T follicular helper cell (primary cell): ENCODE measurements around the gene FHIT.

Experiments used
- DNase-seq: peaks from one replicate; pipeline ENCODE4 v3.0.0-alpha.2; 2020; ENCODE audit warnings: low read depth

FHIT gene

GRCh38 chr3:60277361-60277800 lies 973.9 kb downstream of the FHIT start:
- no peak for DNase-seq

DNA sequence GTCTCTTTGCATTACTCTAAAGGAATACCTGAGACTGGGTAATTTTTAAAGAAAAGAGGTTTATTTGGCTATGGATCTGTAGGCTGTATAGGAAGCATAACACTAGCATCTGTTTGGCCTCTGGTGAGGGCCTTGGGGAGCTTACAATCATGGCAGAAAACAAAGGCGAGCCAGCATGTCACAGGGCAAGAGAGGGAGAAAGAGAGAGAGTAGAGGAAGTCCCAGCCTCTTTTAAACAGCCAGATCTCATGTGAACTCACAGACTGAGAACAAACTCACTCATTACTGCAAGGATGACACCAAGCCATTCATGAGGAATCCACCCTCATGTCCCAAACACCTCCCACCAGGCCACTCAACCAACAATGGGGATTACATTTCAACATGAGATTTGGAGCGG lies 974.6 kb downstream of the FHIT start:
- no peak for DNase-seq

DNA sequence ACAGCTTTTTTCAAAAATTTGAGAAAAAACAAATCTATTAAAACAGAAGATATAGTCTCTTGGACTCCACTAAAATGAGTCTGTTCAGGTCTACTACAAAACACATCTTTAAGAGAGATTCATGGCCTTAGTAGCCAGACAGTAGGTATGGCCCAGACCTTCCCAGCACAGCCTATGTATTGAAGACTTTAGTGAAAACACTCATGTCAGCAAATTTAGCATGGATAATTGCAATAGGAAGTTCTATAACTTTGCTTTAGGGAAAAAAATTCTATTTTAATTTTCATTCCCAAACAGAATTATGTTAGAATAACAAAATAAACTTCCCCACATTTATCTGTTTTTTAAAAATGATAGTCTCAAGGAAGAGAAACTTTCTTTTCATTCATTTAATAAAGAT lies 976.6 kb downstream of the FHIT start:
- no peak for DNase-seq

GRCh38 chr3:60274098-60274497 lies 977.2 kb downstream of the FHIT start:
- DNase-seq, result no peak

DNA sequence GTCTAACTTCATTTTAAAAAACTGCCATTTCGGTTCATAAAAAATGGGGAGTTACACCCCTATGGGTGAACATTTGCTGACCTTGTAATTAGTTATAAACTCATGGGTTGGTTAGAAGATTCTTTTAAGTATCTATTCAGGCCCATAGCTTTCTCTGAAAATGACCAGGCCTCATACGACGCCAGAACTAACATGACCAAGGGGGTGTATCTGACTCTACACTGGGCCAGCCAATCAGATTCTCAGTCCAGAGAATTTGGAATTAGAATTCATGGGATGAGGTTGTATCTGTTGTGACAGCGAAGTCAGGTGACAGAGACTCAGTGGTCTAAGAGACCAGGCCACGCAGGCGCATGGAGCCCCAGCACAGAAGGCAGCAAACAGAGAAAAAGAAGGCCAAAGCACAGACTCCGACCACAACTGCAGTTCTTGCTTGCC lies 981.4 kb downstream of the FHIT start:
- no peak for DNase-seq

GRCh38 chr3:60269377-60269776 lies 981.9 kb downstream of the FHIT start:
- DNase-seq, result no peak

- no peak for DNase-seq
Measured at GRCh38 chr3:60268123-60268522, 983.1 kb downstream of the FHIT start.

- no peak for DNase-seq
Measured at GRCh38 chr3:60266444-60266843, 984.8 kb downstream of the FHIT start.

- no peak for DNase-seq
Measured at GRCh38 chr3:60263191-60263590, 988.1 kb downstream of the FHIT start.

DNA sequence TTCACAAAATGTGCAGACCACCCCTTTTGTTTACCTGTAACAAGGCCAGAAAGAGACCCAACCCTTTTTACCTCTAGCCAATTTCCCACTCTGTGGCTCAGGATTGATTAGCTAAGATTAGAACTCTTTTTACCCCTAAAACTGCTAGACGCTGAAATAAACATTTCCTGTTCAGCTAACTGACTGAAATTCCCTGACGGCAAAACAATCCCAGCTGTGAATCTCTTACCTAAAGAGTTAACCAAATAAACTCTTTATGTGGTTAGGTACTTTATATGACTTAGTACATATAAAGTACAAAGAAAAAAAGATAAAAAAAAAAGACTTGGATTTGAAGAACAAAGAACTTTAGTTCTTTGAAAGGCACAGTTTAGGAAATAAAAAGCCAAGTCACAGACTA lies 988.7 kb downstream of the FHIT start:
- DNase-seq, result no peak

GRCh38 chr3:60260546-60260945 lies 990.7 kb downstream of the FHIT start:
- no peak for DNase-seq

- DNase-seq, result no peak
Measured at GRCh38 chr3:60250810-60251209, 1000.4 kb downstream of the FHIT start.

DNA sequence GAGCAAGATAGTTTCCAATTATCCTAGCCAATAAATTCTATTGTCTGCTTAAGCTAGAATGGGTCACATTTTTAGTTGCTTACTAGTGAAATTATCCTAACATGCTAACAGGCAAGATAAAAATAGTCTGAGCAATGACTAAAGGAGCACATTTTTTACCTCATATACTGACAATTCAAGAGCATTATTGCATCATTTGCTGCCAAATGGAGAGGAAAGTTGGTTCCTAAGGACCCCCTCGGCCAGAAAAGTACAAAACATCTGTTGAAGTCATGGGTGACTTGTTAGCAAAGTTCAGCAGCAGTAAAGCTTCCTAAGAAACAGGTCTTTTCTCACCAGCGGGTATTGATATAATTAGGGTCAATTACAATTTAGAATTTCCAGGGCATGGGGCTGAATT lies 1001.0 kb downstream of the FHIT start:
- no peak for DNase-seq

GRCh38 chr3:60246361-60246760 lies 1004.9 kb downstream of the FHIT start:
- DNase-seq, result no peak

DNA sequence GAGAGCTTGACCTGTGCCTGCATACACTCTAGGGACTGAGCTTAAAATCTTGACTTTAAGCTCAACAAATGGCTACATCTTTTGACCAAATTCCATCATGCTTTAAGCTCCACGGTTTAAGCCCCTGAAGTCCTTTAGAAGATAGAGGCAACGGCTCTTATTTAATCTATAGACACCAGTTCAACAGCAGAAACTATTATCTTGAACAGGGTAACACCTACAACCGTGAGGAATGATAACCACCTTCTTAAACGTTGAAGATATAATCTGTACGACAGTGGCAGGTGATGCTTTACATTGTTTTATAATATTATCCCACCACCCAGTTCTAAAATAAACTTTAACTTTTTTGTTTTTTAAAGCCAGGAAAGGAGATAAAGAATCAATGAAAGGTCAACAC lies 1007.8 kb downstream of the FHIT start:
- no peak for DNase-seq

- DNase-seq, result no peak
Measured at GRCh38 chr3:60240492-60240891, 1010.8 kb downstream of the FHIT start.

- no peak for DNase-seq
Measured at GRCh38 chr3:60238550-60238949, 1012.7 kb downstream of the FHIT start.

DNA sequence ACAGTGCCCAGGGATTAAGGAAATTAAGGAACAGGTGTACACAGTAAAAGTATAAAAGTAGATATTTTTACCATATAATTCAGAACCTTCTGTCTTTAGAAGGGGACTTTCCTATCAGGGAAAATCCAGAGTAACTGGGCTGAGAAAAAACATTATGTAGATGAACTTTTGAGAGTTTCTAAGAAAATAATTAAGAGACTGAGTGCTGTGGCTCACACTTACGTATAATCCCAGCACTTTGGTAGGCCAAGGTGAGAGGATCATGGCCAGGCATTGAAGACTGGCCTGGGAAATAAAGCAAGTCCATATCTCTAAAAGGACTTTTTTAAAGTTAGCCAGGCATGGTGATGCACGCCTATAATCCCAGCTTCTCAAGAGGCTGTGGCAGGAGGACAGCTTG lies 1021.8 kb downstream of the FHIT start:
- DNase-seq, result no peak

DNA sequence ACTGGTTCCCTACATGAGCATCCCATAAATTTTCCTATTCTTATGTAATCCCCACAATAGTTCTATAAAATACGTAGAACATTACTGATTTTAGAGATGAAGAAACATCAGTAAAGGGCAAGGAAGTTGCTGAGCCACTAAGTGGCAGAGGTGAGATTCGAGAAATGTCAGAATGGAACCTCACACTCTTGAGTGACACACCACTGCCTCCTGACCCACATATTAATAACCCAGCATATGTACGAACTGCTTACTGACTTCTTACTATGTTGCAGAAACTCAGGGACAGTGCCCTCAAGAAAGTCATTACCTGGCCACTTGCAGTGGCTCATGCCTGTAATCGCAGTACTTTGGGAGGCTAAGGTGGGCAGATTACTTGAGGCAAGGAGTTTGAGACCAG lies 1022.4 kb downstream of the FHIT start:
- DNase-seq, result no peak

DNA sequence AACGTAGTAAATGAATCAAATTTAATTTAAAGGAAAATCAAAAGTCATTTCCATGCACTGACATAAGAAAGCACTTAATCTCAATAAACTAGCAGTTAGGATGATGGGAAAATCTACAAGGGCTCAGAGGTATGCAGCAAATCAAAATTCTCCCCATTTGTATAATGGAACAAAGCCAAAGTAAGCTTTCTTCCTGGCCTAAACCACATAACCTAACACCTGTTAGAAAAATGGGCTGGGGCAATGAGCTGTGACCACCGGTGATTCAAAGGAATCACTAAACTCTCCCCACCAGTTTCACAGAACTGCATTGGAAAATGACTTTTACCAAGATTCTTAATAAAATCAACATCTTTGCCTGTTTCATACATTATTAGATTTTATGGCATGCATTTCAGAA lies 1024.3 kb downstream of the FHIT start:
- DNase-seq, result no peak

DNA sequence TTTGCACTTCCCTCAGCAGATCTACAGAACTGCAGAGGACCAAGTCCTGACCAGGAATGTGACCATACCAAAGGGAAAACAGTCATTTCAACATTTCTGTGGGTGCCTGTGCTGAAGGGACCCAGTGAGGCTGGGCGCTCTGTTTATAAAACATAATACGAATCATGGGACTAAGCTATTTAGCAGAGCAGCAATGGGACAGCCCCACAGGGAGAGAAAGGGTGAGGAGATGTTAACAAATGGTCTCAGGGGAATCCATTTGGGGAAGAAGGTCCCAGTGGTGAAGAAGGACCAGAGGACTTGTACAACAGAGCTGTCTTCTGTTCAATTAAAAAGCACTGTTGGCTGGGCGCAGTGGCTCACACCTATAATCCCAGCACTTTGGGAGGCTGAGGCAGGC lies 1025.4 kb downstream of the FHIT start:
- no peak for DNase-seq

DNA sequence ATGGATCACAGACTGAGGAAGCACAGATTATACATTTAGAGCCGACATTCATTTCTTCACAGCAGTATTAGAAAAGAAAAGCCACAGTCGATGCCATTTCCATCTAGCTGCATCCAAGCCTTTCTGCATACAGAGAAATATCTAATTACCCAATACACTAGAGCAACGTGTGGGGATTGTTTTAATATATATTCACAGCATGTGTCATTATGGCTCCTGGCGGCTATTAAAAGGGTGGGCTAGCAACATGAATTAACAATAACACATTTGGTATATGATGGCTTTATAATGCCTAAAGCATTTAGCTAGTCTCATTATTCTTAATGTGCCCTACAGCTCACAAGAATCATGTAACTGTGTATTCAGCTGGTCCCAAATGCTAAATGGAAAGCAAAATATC lies 1030.5 kb downstream of the FHIT start:
- DNase-seq, result no peak

DNA sequence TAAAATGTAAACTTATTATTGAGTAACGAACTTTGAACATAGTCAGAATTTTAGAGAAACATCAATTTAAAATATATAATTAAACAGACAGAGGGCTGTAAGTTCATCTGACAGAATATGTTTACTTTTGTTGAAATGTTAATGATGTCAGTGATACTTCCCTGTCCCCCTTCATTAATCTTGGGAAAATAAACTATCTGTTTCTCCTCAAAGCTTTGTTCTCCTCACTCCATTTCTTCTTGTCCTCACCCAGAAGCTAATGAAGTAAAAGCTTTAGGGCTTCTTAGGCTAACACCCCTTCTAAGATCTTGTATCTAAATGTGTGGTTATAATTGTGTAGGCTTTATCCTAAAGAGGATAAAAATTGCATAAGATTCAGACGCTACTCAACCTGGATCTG lies 1031.8 kb downstream of the FHIT start:
- no peak for DNase-seq

- no peak for DNase-seq
Measured at GRCh38 chr3:60217156-60217911, 1033.9 kb downstream of the FHIT start.
